Measurements from ENCODE around the gene PSG5.
"Not testable (repeated sequence)": the region's sequence is repeated elsewhere in the genome, so short reads cannot be mapped to it uniquely, and the experiment has no call there.

DNA sequence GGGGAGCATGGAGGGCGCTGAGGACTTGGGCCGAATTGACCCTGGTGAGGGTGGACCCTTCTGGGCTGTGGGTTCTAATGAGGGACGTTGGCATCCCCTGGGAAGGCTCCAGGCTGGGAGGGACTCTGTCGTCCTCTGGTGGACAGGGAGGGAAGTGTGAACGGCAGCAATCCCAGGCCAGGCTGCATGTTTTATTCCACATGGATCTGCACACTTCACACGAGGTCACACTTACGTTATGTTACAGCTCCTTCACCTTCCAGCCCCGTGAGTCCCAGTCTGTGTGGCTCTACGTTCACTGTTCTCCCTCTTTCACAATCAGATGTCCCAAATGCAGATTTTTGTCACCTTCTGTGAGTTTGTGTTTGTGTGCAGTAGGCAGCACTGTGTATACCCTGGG lies 1.8 kb upstream of the PSG5 start:
- not testable (repeated sequence) for TF ChIP-seq ISL1 (CRISPR knock-in tag; IDR thresholded peaks at IDR 0.05); ZC3H10 (CRISPR knock-in tag; IDR thresholded peaks at IDR 0.05); ZFP30 (CRISPR knock-in tag; IDR thresholded peaks at IDR 0.05); PPARA (CRISPR knock-in tag; IDR thresholded peaks at IDR 0.05; ENCODE audit: borderline replicate concordance); ZFP3 (CRISPR knock-in tag; IDR thresholded peaks at IDR 0.05); ZNF8 (CRISPR knock-in tag; IDR thresholded peaks at IDR 0.05)
- TF ChIP-seq, protein P1, sequence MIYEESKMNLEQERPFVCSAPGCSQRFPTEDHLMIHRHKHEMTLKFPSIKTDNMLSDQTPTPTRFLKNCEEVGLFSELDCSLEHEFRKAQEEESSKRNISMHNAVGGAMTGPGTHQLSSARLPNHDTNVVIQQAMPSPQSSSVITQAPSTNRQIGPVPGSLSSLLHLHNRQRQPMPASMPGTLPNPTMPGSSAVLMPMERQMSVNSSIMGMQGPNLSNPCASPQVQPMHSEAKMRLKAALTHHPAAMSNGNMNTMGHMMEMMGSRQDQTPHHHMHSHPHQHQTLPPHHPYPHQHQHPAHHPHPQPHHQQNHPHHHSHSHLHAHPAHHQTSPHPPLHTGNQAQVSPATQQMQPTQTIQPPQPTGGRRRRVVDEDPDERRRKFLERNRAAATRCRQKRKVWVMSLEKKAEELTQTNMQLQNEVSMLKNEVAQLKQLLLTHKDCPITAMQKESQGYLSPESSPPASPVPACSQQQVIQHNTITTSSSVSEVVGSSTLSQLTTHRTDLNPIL (CRISPR knock-in tag; IDR thresholded peaks at IDR 0.05; ENCODE audit: low read depth): not testable (repeated sequence)
- TF ChIP-seq, protein P2, sequence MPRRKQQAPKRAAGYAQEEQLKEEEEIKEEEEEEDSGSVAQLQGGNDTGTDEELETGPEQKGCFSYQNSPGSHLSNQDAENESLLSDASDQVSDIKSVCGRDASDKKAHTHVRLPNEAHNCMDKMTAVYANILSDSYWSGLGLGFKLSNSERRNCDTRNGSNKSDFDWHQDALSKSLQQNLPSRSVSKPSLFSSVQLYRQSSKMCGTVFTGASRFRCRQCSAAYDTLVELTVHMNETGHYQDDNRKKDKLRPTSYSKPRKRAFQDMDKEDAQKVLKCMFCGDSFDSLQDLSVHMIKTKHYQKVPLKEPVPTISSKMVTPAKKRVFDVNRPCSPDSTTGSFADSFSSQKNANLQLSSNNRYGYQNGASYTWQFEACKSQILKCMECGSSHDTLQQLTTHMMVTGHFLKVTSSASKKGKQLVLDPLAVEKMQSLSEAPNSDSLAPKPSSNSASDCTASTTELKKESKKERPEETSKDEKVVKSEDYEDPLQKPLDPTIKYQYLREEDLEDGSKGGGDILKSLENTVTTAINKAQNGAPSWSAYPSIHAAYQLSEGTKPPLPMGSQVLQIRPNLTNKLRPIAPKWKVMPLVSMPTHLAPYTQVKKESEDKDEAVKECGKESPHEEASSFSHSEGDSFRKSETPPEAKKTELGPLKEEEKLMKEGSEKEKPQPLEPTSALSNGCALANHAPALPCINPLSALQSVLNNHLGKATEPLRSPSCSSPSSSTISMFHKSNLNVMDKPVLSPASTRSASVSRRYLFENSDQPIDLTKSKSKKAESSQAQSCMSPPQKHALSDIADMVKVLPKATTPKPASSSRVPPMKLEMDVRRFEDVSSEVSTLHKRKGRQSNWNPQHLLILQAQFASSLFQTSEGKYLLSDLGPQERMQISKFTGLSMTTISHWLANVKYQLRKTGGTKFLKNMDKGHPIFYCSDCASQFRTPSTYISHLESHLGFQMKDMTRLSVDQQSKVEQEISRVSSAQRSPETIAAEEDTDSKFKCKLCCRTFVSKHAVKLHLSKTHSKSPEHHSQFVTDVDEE (CRISPR knock-in tag; IDR thresholded peaks at IDR 0.05): not testable (repeated sequence)
- TF ChIP-seq, protein P3, sequence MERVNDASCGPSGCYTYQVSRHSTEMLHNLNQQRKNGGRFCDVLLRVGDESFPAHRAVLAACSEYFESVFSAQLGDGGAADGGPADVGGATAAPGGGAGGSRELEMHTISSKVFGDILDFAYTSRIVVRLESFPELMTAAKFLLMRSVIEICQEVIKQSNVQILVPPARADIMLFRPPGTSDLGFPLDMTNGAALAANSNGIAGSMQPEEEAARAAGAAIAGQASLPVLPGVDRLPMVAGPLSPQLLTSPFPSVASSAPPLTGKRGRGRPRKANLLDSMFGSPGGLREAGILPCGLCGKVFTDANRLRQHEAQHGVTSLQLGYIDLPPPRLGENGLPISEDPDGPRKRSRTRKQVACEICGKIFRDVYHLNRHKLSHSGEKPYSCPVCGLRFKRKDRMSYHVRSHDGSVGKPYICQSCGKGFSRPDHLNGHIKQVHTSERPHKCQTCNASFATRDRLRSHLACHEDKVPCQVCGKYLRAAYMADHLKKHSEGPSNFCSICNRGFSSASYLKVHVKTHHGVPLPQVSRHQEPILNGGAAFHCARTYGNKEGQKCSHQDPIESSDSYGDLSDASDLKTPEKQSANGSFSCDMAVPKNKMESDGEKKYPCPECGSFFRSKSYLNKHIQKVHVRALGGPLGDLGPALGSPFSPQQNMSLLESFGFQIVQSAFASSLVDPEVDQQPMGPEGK (CRISPR knock-in tag; IDR thresholded peaks at IDR 0.05; ENCODE audit: borderline replicate concordance): not testable (repeated sequence)

Measured in SK-N-SH treated with all-trans-retinoic acid at 6 μM for 48 hours (cell line).